HL-60 (cell line): Measurements from ENCODE around the gene SPATS2L.

ENCODE experiments used
- DNase-seq, 2 experiments: peaks; one replicate each; pipeline ENCODE4 v3.0.0-alpha.2; 2010 to 2020; ENCODE audit warnings: low read depth in 1 of 2, low spot score in 1 of 2
- H3K27ac ChIP-seq: fragments of 250-450 bp; sonication (Bioruptor Pico); replicated peaks from 2 replicates; pipeline ENCODE4 v1.5.1; 2020; ENCODE audit warnings: mild to moderate bottlenecking, moderate library complexity
- H3K27me3 ChIP-seq: fragments of 250-450 bp; sonication (Bioruptor Pico); 2 replicates; pipeline ENCODE4 v1.5.1; 2021; ENCODE audit warnings: mild to moderate bottlenecking, moderate library complexity; ENCODE audit not compliant: insufficient read depth, poor library complexity, severe bottlenecking
- H3K4me3 ChIP-seq: replicated peaks from 2 replicates; pipeline ENCODE4 v1.5.1; 2011; ENCODE audit warnings: mild to moderate bottlenecking, control low read depth, low read length; ENCODE audit not compliant: insufficient read depth
- CTCF ChIP-seq: IDR thresholded peaks from one replicate; pipeline ENCODE4 v1.5.1; 2011; ENCODE audit warnings: low read length, control low read depth, inconsistent platforms; ENCODE audit not compliant: insufficient read depth
- GABPA ChIP-seq: IDR thresholded peaks from 2 replicates; pipeline ENCODE4 v1.6.1; 2012; ENCODE audit warnings: low read depth
- POLR2AphosphoS5 ChIP-seq: IDR thresholded peaks from 2 replicates; pipeline ENCODE4 v1.6.1; 2012; ENCODE audit warnings: low read depth
- REST ChIP-seq: IDR thresholded peaks from 2 replicates; pipeline ENCODE4 v1.6.1; 2012; ENCODE audit warnings: low read depth; ENCODE audit not compliant: insufficient replicate concordance
- SPI1 ChIP-seq: IDR thresholded peaks from 2 replicates; pipeline ENCODE4 v1.6.1; 2012; ENCODE audit warnings: low read depth, mild to moderate bottlenecking, borderline replicate concordance

Gene SPATS2L

GRCh38 chr2:200403814-200404213, 97.3 kb downstream of the SPATS2L start:
- H3K27me3 ChIP-seq = no peaks in the 10 kb centered on the region
- no peak overlapping the region for H3K27ac ChIP-seq
- H3K4me3 ChIP-seq = no peak overlapping the region
- no peak for TF ChIP-seq POLR2AphosphoS5
- TF ChIP-seq REST = no peak
- no peak for TF ChIP-seq CTCF
- no peak for TF ChIP-seq GABPA
- TF ChIP-seq SPI1 = no peak
- no peak for DNase-seq

- no peak overlapping the region for H3K27ac ChIP-seq
- no peak for TF ChIP-seq GABPA
- no peak for TF ChIP-seq SPI1
- no peak for TF ChIP-seq POLR2AphosphoS5
- TF ChIP-seq REST = no peak
- TF ChIP-seq CTCF = no peak
Observed at GRCh38 chr2:200404615-200405014, 98.1 kb downstream of the SPATS2L start.

GRCh38 chr2:200405599-200406298, 99.3 kb downstream of the SPATS2L start:
- TF ChIP-seq CTCF (no peak), GABPA (no peak), POLR2AphosphoS5 (no peak), SPI1 (no peak), REST (no peak)
- Histone ChIP-seq H3K4me3 (no peak overlapping the region), H3K27me3 (peaks cover 2% of the 10 kb centered on the region), H3K27ac (no peak overlapping the region)
- DNase-seq = no peak

More at GRCh38 chr2:200404615-200405014, 98.1 kb downstream of the SPATS2L start:
- Histone ChIP-seq H3K27me3 (no peaks in the 10 kb centered on the region), H3K4me3 (no peak overlapping the region)
- DNase-seq = no peak
